Coronary artery (tissue), 2 donors: ENCODE measurements around the gene ARHGEF4.

Experiments
- DNase-seq: peaks from one replicate; pipeline ENCODE4 v3.0.0-alpha.2; 2017; ENCODE audit warnings: low spot score
- H3K27ac ChIP-seq, 2 donors: fragments of 200-600 bp; sonication (generic); one replicate each; pipeline ENCODE4 v1.5.1; 2016 to 2019
- H3K4me3 ChIP-seq: fragments of 200-600 bp; sonication (generic); 2 replicates; pipeline ENCODE4 v1.5.1; 2016; ENCODE audit warnings: mild to moderate bottlenecking, moderate library complexity
- TF ChIP-seq, protein P1 (sequence below): fragments of 200-600 bp; sonication (generic); IDR thresholded peaks from one replicate; pipeline ENCODE4 v1.5.1; 2019; ENCODE audit warnings: antibody characterized with exemption

Gene ARHGEF4

DNA sequence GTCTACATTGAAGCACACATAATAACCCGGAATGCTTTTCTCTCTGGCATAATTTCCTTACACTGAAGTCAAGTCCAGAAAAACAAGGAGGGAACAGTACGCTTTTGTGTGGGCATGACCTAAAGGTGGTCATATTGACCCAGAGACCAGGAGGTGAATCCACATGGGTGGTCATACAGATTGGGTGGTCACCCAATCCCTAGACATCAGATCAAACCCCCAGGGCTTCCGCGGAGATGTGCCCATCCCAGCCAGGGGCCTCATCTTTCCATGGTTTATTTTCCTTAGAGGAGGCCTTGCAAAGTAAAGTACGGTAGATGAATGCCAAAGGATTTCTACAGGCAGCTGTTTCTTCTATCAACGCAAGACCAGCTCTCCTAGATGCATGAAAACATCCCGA lies 217.8 kb downstream of the ARHGEF4 start:
- TF ChIP-seq, protein P1, sequence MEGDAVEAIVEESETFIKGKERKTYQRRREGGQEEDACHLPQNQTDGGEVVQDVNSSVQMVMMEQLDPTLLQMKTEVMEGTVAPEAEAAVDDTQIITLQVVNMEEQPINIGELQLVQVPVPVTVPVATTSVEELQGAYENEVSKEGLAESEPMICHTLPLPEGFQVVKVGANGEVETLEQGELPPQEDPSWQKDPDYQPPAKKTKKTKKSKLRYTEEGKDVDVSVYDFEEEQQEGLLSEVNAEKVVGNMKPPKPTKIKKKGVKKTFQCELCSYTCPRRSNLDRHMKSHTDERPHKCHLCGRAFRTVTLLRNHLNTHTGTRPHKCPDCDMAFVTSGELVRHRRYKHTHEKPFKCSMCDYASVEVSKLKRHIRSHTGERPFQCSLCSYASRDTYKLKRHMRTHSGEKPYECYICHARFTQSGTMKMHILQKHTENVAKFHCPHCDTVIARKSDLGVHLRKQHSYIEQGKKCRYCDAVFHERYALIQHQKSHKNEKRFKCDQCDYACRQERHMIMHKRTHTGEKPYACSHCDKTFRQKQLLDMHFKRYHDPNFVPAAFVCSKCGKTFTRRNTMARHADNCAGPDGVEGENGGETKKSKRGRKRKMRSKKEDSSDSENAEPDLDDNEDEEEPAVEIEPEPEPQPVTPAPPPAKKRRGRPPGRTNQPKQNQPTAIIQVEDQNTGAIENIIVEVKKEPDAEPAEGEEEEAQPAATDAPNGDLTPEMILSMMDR: no peak
- DNase-seq: no peak
- no peak overlapping the region for H3K4me3 ChIP-seq
- no peak overlapping the region for H3K27ac ChIP-seq

DNA sequence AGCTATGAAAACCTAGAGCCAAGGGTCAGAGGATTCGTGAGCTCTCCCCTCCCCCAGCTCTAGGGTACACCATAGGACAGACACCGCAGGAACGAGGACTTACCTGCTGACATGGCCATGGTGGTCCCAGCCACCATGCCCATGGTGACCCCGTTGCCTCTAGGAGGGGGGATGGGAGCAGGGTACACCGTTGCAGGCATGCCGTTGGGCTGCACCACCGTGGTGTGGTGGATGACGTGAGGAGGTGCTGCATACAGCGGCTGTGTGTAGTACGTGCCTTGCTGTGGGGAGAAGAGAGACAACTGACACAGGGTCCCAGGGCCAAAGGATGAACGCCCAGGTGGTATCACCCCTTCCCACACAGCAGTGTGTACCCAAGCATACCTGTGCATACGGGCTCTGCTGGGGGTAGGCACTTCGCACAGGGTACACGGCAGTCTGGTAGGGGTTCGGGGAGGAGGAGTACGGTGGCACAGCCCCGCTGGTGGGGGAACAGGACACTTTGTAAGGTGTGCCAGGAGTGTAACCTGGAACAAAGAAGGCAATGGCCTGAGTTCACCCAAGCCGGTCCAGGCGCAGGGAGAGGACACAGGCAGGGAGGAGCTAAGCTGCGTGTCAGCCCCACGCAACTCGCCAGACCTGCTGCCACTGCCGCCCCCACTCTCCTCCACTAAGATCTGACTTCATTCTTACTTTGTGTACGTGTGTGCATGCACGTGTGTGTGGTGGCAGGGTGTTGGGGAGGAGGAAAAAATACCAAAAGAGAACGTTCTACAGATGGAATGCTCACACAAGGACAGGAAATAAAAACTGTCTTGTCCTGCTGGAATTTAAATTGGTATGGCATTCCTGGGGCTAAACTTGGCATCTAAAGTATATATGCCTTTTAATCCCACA lies 218.7 kb downstream of the ARHGEF4 start:
- Histone ChIP-seq H3K4me3 (no peak overlapping the region), H3K27ac (no peak overlapping the region)
- DNase-seq: no peak
- TF ChIP-seq, protein P1: no peak

DNA sequence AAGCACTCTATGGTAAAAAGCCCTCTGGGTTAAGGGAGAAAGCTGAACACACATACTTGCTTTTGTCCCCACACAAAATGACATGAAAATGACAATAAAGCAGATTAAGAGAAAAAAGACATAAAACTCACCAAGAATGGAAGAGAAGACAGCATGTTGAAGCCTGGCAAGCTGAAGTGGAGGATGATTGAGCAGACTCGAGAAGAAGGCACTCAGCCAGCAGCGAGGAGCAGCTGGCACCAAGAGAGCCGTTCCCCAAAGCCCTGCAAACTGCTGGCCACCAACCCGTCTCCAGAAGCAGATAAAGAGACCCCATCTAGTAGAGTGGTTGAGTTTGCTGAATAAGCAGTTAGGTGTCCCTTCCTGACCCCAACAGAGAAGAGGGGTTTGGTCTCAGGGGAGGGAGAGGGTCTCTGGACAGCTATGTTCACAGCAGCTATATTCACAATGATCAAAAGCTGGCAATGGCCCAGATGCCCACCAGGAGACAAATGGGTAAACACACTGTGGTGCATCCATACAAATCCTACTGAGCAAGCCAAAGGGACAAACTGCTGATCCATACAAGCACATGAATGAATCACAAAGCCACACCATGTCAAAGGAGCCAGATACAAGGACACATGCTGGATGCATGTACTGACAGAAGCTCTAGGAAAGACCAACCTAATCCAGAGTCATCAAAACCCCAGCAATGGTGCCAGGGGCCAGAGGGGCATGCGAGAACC lies 219.7 kb downstream of the ARHGEF4 start:
- no peak for DNase-seq
- TF ChIP-seq, protein P1: no peak
- H3K4me3 ChIP-seq: no peak overlapping the region

DNA sequence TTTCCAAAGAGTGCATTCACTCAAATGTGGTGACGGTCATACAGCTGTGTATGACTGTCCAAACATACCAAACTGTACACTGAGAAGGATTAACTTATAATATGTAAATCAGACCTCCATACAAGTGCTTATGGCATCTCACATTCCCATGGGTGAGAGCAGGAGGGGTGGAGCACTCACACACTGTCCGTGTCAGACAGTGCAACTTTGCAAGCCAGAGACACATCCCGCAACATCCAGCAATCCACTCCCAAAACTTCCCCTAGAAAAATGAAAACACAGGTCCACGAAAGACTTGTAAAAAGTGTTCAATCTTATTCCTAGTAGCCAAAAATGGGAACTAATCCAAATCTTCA lies 220.2 kb downstream of the ARHGEF4 start:
- TF ChIP-seq, protein P1: no peak
- no peak for DNase-seq
- H3K4me3 ChIP-seq: no peak overlapping the region
- H3K27ac ChIP-seq: no peak overlapping the region

More for the DNA sequence above, 219.7 kb downstream of the ARHGEF4 start:
- H3K27ac ChIP-seq: no peak overlapping the region

DNA sequence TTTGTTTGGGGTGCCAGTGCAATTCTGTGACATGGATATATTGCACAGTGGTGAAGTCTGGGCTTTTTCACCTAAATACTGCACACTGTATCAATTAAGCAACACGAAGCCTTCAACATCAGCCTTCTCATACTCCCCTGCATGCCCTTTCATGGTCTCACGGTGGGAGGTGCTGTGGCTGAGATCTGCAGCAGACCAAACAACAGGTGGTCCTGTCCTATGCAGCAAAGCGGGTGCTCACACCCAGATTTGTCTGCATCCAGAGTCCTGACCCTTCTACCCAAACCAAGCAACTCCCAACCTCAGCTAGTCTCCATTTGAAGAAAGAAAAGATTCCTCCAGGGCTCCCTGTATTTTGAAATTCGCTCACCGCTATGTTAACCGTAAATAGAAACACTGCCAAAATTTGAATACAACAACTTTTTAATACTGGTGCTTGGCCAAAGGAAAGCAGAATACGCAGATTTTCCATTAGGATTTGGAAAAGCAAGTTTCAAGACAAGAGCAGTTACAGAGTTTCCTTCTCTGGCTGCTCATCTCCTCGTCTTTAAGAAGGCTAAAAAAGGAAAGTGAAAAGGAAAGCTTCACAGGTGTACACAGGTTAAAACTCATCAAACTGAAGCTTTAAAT lies 221.6 kb downstream of the ARHGEF4 start:
- H3K4me3 ChIP-seq: no peak overlapping the region
- no peak overlapping the region for H3K27ac ChIP-seq
- no peak for DNase-seq
- TF ChIP-seq, protein P1: no peak

DNA sequence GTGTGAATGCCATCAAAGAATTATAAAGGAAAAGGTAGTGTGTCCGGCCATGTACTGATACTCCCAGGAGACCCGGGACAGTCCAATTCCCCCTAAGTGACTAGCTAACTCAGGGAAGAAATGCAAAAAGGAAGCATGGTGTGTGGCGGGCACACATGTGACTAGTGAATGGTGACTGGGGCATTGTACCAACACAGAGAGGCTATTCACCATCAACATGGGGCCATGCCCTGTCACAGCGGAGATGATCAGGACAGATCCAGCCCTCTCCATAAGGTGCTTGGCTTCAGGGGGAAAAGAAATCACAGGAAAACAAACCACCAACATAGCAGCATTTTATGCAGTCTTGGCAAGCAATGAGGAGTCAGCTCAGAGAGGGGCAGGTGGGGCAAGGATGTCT lies 222.2 kb downstream of the ARHGEF4 start:
- Histone ChIP-seq H3K4me3 (no peak overlapping the region), H3K27ac (no peak overlapping the region)
- no peak for DNase-seq
- TF ChIP-seq, protein P1: no peak
